Measurements from ENCODE around the gene CALCB. TPM values are rescaled to one million over a fixed set of nuclear protein-coding genes. Genes with fewer than 3 reads are reported as not detected.

CALCB gene
- polyA plus RNA-seq, 3 donors = not detected

DNA sequence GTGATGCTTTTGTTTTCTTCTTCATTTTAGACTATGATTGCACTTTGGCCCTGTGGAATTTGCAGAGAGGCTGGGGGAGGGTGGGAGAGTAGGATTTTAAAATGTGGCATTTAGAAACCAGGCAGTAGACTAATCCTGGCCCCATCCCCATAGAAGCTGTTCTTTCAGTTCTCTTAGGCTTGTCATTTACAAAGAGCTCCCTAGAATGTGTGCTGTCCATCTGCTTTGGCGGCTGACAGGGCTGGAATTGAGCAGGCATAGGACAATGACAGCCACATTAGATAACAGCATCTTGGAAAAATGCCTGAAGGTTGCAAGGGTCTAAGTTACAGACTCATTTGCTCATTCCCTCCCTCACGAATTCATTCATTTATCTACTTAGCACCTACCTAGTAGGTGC lies 51.1 kb downstream of the CALCB start:
- H3K27ac ChIP-seq (ENCODE audit: low read depth in 1 of 2, low read length in 2 of 2) = no peak overlapping the region
- TF ChIP-seq, protein P1, sequence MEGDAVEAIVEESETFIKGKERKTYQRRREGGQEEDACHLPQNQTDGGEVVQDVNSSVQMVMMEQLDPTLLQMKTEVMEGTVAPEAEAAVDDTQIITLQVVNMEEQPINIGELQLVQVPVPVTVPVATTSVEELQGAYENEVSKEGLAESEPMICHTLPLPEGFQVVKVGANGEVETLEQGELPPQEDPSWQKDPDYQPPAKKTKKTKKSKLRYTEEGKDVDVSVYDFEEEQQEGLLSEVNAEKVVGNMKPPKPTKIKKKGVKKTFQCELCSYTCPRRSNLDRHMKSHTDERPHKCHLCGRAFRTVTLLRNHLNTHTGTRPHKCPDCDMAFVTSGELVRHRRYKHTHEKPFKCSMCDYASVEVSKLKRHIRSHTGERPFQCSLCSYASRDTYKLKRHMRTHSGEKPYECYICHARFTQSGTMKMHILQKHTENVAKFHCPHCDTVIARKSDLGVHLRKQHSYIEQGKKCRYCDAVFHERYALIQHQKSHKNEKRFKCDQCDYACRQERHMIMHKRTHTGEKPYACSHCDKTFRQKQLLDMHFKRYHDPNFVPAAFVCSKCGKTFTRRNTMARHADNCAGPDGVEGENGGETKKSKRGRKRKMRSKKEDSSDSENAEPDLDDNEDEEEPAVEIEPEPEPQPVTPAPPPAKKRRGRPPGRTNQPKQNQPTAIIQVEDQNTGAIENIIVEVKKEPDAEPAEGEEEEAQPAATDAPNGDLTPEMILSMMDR (IDR thresholded peaks at IDR 0.05) = no peak
- Mint-ChIP-seq H3K27ac (peak overlapping the region in 1 of 7 donors; percentile 11), H3K4me1 (peaks cover 2% of the 10 kb centered on the region), H3K36me3 (no peaks in the 10 kb centered on the region), H3K27me3 (ENCODE audit: low read depth in 3 of 3) (peaks cover 4 to 9% (median 7%) of the 10 kb centered on the region in 3 donors), H3K4me3 (no peak overlapping the region), H3K9me3 (peaks cover 0 to 1% (median 0%) of the 10 kb centered on the region in 7 donors)
- H3K27me3 ChIP-seq (ENCODE audit: control insufficient read depth in 2 of 2, insufficient read depth in 2 of 2, low read length in 2 of 2) = no peaks in the 10 kb centered on the region
- WGBS (ENCODE audit: insufficient coverage) = no CpG with 5 or more reads among the region's 2 CpGs
- no peaks in the 10 kb centered on the region for H3K36me3 ChIP-seq (replicated peaks in 1 of 2; ENCODE audit: control insufficient read depth in 1 of 2, insufficient read depth in 2 of 2, low read length in 2 of 2)
- H3K4me2 ChIP-seq (replicated peaks; ENCODE audit: extremely low read depth, low read length, poor library complexity, severe bottlenecking) = no peak overlapping the region
- no peaks in the 10 kb centered on the region for H4K20me1 ChIP-seq (ENCODE audit: insufficient read depth, low read length)
- H3K9ac ChIP-seq (ENCODE audit: insufficient read depth, low read length, poor library complexity, severe bottlenecking) = no peak overlapping the region
- no peak overlapping the region for H3K4me3 ChIP-seq (replicated peaks in 1 of 3; ENCODE audit: low read depth in 2 of 3, low read length in 3 of 3)
- intact Hi-C loops (cut with micrococcal nuclease) = no loop called here
- H3K79me2 ChIP-seq (ENCODE audit: insufficient read depth, low read length) = no peaks in the 10 kb centered on the region
- no peaks in the 10 kb centered on the region for H3K4me1 ChIP-seq (ENCODE audit: control insufficient read depth in 1 of 2, insufficient read depth in 2 of 2, low read length in 2 of 2)
- no peaks in the 10 kb centered on the region for H3K9me3 ChIP-seq (replicated peaks in 1 of 2; ENCODE audit: control insufficient read depth in 1 of 2, insufficient read depth in 1 of 2, low read length in 2 of 2)
- no peak overlapping the region for H2AFZ ChIP-seq (ENCODE audit: insufficient read depth, low read depth, low read length, poor library complexity, severe bottlenecking)
- DNase-seq = no peak

DNA sequence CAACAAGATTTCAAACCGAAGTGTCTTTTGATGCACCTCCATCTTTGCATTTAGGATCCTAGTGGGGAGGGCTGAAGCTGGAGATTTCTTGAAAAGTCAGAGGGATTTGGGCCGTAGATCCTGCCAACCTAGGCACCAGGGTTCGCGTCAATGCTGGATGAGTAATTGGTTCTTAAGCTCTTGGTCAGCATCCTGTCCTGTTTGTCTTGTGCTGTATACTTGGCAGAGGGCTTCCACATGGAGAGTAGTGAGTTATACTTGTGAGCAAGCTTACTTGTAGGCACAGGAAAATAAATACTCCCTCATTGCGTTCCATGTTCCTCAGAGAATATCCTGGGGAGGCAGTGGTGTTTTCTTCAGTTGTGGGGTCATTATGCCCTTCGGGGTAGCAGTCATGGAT lies 53.9 kb downstream of the CALCB start:
- TF ChIP-seq, protein P1 (IDR thresholded peaks at IDR 0.05) = no peak
- Mint-ChIP-seq H3K27me3 (ENCODE audit: low read depth in 3 of 3) (peaks cover 4 to 7% (median 7%) of the 10 kb centered on the region in 3 donors), H3K4me1 (no peaks in the 10 kb centered on the region), H3K9me3 (peaks cover 0 to 1% (median 0%) of the 10 kb centered on the region in 7 donors), H3K36me3 (no peaks in the 10 kb centered on the region), H3K4me3 (no peak overlapping the region), H3K27ac (no peak overlapping the region)
- no peak overlapping the region for H3K4me3 ChIP-seq (replicated peaks in 1 of 3; ENCODE audit: low read depth in 2 of 3, low read length in 3 of 3)
- whole genome bisulfite sequencing (ENCODE audit: insufficient coverage) = 96% methylated on average over 4 of the region's 6 CpGs
- no peaks in the 10 kb centered on the region for H3K27me3 ChIP-seq (ENCODE audit: control insufficient read depth in 2 of 2, insufficient read depth in 2 of 2, low read length in 2 of 2)
- H3K4me2 ChIP-seq (replicated peaks; ENCODE audit: extremely low read depth, low read length, poor library complexity, severe bottlenecking) = no peak overlapping the region
- no peaks in the 10 kb centered on the region for H3K4me1 ChIP-seq (ENCODE audit: control insufficient read depth in 1 of 2, insufficient read depth in 2 of 2, low read length in 2 of 2)
- H3K27ac ChIP-seq (ENCODE audit: low read depth in 1 of 2, low read length in 2 of 2) = no peak overlapping the region
- H4K20me1 ChIP-seq (ENCODE audit: insufficient read depth, low read length) = no peaks in the 10 kb centered on the region
- H3K9ac ChIP-seq (ENCODE audit: insufficient read depth, low read length, poor library complexity, severe bottlenecking) = no peak overlapping the region
- no peaks in the 10 kb centered on the region for H3K36me3 ChIP-seq (replicated peaks in 1 of 2; ENCODE audit: control insufficient read depth in 1 of 2, insufficient read depth in 2 of 2, low read length in 2 of 2)
- no peaks in the 10 kb centered on the region for H3K9me3 ChIP-seq (replicated peaks in 1 of 2; ENCODE audit: control insufficient read depth in 1 of 2, insufficient read depth in 1 of 2, low read length in 2 of 2)
- intact Hi-C loops (cut with micrococcal nuclease) = no loop called here
- DNase-seq = no peak
- no peak overlapping the region for H2AFZ ChIP-seq (ENCODE audit: insufficient read depth, low read depth, low read length, poor library complexity, severe bottlenecking)
- H3K79me2 ChIP-seq (ENCODE audit: insufficient read depth, low read length) = no peaks in the 10 kb centered on the region

Other genes starting within 250 kb of the CALCB start
- 1 to 10 TPM; 5.4 to 8.3 (median 7.0) TPM for gene CYP2R1, start 181.4 kb upstream of the CALCB start, polyA plus RNA-seq
- gene CALCA, start 101.2 kb upstream of the CALCB start, polyA plus RNA-seq = not detected
- not detected for gene INSC, start 41.3 kb downstream of the CALCB start, polyA plus RNA-seq

All from CD14-positive monocyte (primary cell).